ENCODE results near the gene ISOC2.
"Not testable (repeated sequence)": the region's sequence is repeated elsewhere in the genome, so short reads cannot be mapped to it uniquely, and the experiment has no call there.

Gene ISOC2

DNA sequence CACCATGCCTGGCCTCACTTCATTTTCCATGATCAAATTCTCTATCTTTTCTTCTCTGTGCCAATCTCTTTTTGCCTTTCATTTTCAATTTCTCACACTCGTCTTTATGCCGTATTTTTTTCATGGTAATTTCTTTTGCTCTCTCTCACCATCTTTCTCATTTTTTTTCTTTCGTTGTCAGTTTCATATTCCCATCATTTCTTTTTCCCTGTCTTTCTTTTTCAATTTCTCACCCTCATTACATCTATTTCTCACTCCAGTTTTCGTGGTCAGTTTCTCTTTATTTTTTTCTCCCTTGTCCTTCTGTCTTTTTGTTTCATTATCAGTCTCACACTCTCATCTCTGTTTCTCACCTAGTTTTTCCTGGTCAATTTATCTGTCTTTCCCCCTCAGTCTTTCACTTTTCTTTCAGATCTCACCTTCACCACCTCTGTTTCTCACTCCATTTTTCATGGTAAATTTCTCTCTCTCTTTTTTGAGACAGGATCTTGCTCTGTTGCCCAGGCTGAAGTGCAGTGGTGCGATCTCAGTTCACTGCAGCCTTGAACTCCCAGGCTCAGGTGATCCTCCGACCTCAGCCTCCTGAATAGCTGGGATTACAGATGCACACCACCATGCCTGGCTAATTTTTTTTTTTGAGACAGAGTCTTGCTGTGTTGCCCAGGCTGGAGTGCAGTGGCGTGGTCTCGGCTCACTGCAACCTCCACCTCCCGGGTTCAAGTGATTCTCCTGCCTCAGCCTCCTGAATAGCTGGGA is 40.9 kb upstream of the ISOC2 start:
- TF ChIP-seq CTCF (IDR thresholded peaks at IDR 0.05; ENCODE audit: insufficient read depth, low read depth, low read length, missing control alignments): no peak
- H3K4me3 ChIP-seq (ENCODE audit: low read length): no peak overlapping the region
- no peak for DNase-seq (ENCODE audit: low read depth)

- no peak for TF ChIP-seq CTCF (IDR thresholded peaks at IDR 0.05; ENCODE audit: insufficient read depth, low read depth, low read length, missing control alignments)
- H3K4me3 ChIP-seq (ENCODE audit: low read length): no peak overlapping the region
- no peak for DNase-seq (ENCODE audit: low read depth)
Measured at GRCh38 chr19:55500368-55500952, 39.0 kb upstream of the ISOC2 start.

GRCh38 chr19:55498246-55498840 is 36.9 kb upstream of the ISOC2 start:
- no peak overlapping the region for H3K4me3 ChIP-seq (ENCODE audit: low read length)
- no peak for DNase-seq (ENCODE audit: low read depth)
- TF ChIP-seq CTCF (IDR thresholded peaks at IDR 0.05; ENCODE audit: insufficient read depth, low read depth, low read length, missing control alignments): no peak

DNA sequence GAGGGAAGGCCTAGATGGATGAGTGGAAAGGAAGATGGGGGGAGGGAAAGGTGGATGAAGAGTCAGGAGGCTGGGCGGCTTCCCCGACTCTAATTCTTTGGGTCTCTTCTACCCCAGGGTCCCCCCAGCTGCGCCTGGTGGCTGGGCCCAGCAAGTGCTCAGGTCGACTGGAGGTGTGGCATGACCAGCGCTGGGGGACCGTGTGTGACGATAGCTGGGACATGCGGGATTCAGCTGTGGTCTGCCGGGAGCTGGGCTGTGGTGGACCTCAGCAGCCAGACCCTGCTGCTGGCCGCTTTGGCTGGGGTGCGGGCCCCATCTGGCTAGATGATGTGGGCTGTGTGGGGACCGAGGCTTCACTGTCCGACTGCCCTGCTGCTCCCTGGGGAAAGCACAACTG is 36.3 kb upstream of the ISOC2 start:
- no peak overlapping the region for H3K4me3 ChIP-seq (ENCODE audit: low read length)
- TF ChIP-seq CTCF (IDR thresholded peaks at IDR 0.05; ENCODE audit: insufficient read depth, low read depth, low read length, missing control alignments): no peak
- DNase-seq (ENCODE audit: low read depth): no peak

GRCh38 chr19:55496820-55497219 is 35.4 kb upstream of the ISOC2 start:
- H3K4me3 ChIP-seq (ENCODE audit: low read length); DNase-seq (ENCODE audit: low read depth): not testable (repeated sequence)

GRCh38 chr19:55495646-55496349 is 34.4 kb upstream of the ISOC2 start:
- no peak overlapping the region for H3K4me3 ChIP-seq (ENCODE audit: low read length)
- no peak for TF ChIP-seq CTCF (IDR thresholded peaks at IDR 0.05; ENCODE audit: insufficient read depth, low read depth, low read length, missing control alignments)
- DNase-seq (ENCODE audit: low read depth): no peak

DNA sequence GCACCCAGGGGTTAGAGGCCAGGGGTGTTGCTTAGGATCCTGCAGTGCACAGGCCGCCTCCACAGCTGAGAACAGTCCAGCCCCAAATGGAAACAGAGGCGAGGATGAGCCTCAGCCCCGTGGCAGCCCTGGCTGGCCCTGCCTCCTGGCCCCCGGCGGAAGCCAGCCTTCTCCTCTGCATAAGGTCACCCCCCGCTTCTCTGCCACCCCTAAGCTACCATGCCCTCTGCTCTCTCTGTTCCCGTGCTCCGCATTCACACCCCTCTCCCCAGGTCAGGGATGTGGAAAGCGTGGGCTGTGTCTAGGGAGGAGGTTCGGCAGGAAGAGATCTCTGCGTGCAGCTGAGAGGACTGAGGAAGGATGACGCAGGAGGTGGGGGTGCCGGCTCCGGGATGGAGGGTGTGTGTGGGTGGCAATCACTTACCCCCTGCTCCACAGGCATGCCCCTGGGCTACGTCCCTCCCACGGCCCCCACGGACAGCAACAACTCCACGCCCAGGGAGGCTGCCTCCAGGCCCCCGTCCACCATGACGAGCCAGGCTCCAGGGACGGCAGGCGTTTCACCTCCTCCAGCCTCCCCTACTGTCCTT is 32.8 kb upstream of the ISOC2 start:
- H3K4me3 ChIP-seq (ENCODE audit: low read length): no peak overlapping the region
- no peak for TF ChIP-seq CTCF (IDR thresholded peaks at IDR 0.05; ENCODE audit: insufficient read depth, low read depth, low read length, missing control alignments)
- no peak for DNase-seq (ENCODE audit: low read depth)
